ENCODE data around the gene OR12D2.
"Not testable (repeated sequence)": the region's sequence is repeated elsewhere in the genome, so short reads cannot be mapped to it uniquely, and the experiment has no call there.

The OR12D2 gene

GRCh38 chr6:29395331-29395730 is at the start of gene OR12D2:
TSS of gene OR12D2 (plus strand) at chr6:29395631. CDS start at chr6:29396700, 1,069 bp downstream.
- DNase-seq: no peak

- DNase-seq: not testable (repeated sequence)
These were observed 46.1 kb upstream of the OR12D2 start for GRCh38 chr6:29349348-29349747.

- no peak for DNase-seq
These were observed 40.5 kb upstream of the OR12D2 start for GRCh38 chr6:29354980-29355379.

- DNase-seq: no peak
These were observed 39.8 kb upstream of the OR12D2 start for GRCh38 chr6:29355603-29356002.

GRCh38 chr6:29368765-29369164 is 26.7 kb upstream of the OR12D2 start, which contains the start of gene OR5V1:
TSS of gene OR5V1 (minus strand) at chr6:29368865. CDS start at chr6:29356195, 12,670 bp downstream.
- DNase-seq: no peak

GRCh38 chr6:29375191-29375590 is 20.2 kb upstream of the OR12D2 start, which contains the start of gene OR12D3:
TSS of gene OR12D3 (minus strand) at chr6:29375291. CDS start at chr6:29375287, 4 bp downstream.
- no peak for DNase-seq

- no peak for DNase-seq
These were observed 19.4 kb upstream of the OR12D2 start for GRCh38 chr6:29376003-29376402.

GRCh38 chr6:29388533-29388932 is 6.9 kb upstream of the OR12D2 start:
- no peak for DNase-seq

GRCh38 chr6:29399525-29399924 is 4.1 kb downstream of the OR12D2 start:
- DNase-seq: no peak

GRCh38 chr6:29403801-29404200 is 8.4 kb downstream of the OR12D2 start:
- no peak for DNase-seq

- DNase-seq: no peak
These were observed 19.2 kb downstream of the OR12D2 start, which contains the start of gene OR12D1 for GRCh38 chr6:29414588-29414987. TSS of gene OR12D1 (plus strand) at chr6:29414928.

- DNase-seq: no peak
These were observed 24.1 kb downstream of the OR12D2 start for GRCh38 chr6:29419516-29419915.

- DNase-seq: no peak
These were observed 28.7 kb downstream of the OR12D2 start for GRCh38 chr6:29424168-29424567.

- DNase-seq: no peak
These were observed 29.1 kb downstream of the OR12D2 start for GRCh38 chr6:29424575-29424974.

GRCh38 chr6:29425075-29425474 is 29.6 kb downstream of the OR12D2 start:
- no peak for DNase-seq

GRCh38 chr6:29426654-29427053 is 31.2 kb downstream of the OR12D2 start:
- no peak for DNase-seq

- DNase-seq: not testable (repeated sequence)
These were observed 41.3 kb downstream of the OR12D2 start for GRCh38 chr6:29436730-29437129.

GRCh38 chr6:29439006-29439405 is 43.6 kb downstream of the OR12D2 start, which contains the start of gene OR10C1:
TSS of gene OR10C1 (plus strand) at chr6:29439306. CDS start at chr6:29440016, 710 bp downstream.
- DNase-seq: no peak

GRCh38 chr6:29442719-29443118 is 47.3 kb downstream of the OR12D2 start:
- no peak for DNase-seq

- DNase-seq: not testable (repeated sequence)
These were observed 48.6 kb downstream of the OR12D2 start for GRCh38 chr6:29444031-29444430.

All from NCI-H2171 treated with DMSO at 0.1 percent for 48 hours (cell line).